HuH-7.5 (cell line): ENCODE measurements around the gene TAL1.
"Not testable (repeated sequence)": the region's sequence is repeated elsewhere in the genome, so short reads cannot be mapped to it uniquely, and the experiment has no call there.

ENCODE experiments used
- DNase-seq: peaks from one replicate; pipeline ENCODE4 v3.0.0; 2011; ENCODE audit warnings: low spot score

The TAL1 gene

DNA sequence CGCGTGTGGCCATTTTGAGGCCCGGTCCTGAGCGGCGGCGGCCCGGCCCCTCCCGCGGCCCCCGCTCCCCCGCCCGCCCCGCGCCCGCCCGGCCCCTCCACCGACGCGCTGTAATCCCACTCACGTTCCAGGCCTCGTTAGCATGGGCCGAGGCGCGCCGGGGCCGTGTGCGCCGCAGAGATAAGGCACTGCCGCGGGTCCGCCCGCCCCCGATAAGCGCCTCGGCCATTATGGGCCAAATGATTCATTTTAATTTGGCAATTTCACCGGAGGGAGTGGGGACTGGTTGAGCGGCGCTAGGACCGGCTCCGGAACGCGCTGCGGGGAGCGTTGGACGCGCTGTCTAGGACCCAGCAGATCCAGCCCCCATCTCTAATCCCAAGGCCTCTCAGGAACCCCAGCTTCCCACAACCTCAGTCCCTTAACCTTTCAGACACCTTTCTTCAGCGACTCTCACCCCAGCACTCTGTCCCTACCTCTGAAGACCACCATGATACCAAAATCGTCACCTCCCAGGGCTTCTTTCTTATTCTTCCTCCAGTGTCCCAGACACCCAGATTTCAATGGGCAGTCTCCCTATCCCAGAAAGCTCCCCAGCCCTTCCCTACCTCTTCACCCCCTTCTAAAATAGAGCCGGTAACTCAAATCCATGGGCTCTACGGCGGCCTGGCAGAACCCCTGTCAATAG is at the start of gene TAL1:
Gene TAL1, minus strand, starts transcription at position 39 of the 688 bp plus-strand sequence. CDS start 6,337 bp downstream, outside the sequence.
- no peak for DNase-seq

DNA sequence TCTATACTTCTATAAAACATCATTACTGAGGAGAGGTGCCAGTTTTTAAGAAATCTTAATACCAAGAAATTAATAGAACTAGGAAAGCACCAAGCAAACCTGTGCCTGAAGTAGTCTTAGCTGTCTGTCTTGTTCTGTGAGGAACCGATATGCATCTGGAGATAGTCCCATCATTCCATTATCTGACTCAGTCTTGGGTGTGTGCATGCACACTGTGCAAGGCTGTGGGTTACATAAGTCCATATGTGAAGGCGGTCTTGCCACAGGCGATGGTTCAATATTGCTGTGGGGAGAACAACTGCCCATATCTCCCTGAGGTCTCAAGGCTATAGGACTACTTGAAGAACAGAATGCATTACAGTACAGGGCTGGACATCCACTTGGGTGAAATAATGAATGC is 48.1 kb upstream of the TAL1 start:
- DNase-seq = no peak

DNA sequence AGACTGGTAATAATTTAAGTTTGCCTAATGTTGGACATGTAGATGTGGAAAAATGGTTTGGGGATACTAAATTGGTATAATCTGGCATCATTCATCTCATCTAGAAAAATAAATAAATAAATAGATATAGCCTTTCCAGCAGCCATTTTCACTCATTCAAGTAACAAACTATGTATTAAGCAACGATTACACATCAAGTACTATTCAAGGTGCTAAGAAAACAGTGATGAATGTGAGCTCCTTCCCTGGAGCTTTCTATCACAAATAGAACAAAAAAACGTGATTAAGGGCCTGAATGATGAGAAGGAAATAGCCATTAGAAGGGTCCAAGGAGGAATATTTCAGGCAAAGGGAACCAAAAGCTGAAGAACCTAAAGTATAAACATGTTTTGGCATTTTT is 44.8 kb upstream of the TAL1 start:
- no peak for DNase-seq

DNA sequence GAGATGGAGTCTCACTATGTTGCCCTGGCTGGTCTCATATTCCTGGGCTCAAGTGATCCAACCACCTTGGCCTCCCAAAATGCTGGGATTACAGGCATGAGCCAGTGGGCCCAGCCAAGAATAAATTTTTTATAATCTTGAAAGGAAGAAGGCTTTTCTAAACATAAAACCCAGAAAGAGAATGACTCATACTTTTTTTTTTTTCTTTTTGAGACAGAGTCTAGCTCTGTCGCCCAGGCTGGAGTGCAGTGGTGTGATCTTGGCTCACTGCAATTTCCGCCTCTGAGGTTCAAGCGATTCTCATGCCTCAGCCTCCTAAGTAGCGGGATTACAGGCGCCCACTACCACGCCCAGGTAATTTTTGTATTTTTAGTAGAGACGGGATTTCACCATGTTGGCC is 43.8 kb upstream of the TAL1 start:
- not testable (repeated sequence) for DNase-seq

DNA sequence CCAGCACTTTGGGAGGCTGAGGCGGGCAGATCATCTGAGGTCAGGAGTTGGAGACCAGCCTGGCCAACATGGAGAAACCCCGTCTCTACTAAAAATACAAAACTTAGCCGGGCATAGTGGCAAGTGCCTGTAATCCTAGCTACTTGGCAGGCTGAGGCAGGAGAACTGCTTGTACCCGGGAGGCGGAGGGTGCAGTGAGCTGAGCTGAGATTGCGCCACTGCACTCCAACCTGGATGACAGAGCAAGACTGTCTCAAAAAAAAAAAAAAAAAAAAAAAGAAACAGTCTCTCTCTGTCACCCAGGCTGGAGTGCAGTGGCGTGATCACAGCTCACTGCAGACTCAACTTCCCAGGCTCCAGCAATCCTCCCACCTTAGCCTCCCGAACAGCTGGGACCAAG is 33.5 kb upstream of the TAL1 start:
- DNase-seq = not testable (repeated sequence)

DNA sequence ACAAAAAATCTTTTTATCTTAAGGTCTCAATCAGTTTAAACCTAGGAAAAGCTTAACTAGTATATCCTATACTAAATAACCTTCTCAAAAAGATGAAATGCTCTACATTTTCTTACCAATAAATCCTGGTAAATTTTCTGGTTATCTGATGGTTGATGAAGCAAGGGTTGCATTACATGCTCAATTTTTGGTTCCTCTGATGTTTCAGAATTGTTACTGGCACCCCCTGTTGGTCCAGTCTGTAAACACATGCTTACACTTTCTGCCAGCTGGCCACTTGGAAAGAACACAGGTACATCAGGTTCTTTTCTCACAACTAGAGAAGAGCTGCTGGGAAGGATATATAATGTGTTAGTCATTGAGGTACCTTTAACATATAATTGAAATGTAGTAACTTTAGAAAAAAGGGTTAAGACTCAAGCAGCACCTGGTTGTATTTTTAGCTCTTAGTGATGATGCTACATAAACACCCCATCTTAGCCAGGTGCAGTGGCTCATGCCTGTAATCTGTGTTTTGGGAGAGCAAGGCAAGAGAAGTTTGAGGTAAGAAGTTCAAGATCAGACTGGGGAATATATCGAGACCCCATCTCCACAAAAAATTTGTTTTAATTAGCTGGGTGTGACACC is 30.9 kb upstream of the TAL1 start:
- DNase-seq = peak; percentile 22

DNA sequence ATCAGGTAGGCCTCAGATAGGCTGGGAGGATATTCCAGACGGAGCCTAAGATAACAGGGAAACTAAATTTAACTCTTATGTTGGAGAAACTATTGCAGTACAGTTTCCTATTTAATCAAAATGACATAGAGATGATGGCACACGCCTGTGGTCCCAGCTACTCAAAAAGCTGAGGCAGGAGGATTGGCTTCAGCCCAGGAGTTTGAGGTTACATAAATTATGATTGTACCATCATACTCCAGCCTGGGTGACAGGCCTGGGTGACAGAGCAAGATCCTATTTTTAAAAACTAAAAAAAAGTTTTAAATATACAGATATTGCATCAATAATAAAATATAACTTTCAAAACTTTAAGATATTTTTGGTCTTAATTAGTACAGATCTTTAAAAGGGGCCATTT is 25.2 kb upstream of the TAL1 start:
- no peak for DNase-seq

DNA sequence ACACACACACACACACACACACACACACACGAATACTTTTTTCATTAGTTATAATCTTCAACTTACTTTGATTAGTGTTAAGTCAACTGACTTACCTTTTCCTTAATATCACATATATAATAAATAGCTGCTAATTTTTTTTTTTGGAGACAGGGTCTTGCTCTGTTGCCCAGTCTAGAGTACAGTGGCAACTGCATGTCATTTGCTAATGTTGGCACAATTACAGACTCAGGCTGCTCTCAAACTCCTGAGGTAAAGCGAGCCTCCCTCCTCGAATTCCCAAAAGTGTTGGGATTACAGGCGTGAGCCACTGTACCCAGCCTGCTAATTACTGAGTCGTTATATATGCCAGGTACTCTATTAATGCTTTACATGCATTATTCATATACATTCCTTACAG is 20.8 kb upstream of the TAL1 start:
- no peak for DNase-seq

DNA sequence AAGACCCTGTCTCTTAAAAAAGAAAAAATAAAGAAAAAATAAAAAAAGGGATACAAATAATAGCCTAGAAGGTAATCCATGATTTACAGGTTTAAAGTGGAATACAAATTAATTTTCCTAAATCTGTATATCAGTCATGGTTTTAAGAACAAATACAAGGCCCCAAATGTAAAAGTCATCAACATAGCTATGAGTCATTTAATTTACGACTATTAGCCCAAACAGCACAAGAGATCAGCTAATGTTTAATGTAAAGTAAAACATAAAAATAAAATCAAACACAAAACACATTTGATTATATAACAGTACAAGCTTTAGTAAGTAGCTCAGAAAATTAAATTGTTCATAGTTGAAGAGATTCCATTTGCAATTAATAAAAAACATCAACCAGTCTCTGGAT is 20.3 kb upstream of the TAL1 start:
- DNase-seq = no peak

DNA sequence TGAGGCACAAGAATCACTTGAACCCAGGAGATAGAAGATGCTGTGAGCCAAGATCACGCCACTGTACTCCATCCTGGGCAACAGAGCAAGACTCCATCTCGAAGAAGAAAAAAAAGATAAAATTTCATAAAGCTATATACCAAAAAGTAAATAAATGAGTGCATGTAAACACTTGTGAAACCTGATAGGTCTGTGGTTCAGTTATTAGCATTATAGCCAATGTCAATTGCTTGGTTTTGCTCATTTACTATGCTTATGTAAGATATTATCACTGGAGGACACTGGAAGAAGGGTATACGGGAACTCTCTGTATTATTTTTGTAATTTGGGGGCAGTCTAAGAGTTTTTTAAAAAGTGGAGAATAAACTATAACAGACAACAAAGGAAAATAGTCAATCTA is 17.7 kb upstream of the TAL1 start:
- DNase-seq = no peak

DNA sequence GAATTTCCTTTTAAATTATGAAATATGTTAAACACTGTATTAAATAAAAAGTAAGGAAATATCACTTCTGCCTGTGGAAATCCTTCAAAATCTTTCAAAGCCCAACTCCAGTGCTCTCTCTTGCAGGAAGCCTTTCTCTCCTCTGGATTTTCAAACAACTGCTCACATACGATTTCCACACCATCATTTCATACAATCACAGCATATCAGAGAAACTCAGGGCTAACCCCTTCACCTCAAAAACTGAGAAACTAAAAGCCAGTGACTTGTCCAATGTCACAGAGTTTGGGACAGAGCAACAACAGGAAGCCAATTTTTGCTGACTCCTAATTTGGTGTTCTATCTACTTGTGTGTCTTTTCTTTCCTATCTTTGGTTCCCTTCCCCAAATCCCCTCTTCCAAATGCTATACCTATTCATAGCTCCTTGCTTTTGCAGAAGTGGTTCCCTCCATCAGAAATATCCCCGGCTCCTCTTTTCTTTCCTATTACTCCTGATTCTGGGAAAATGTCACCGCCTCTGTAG is 12.4 kb upstream of the TAL1 start:
- no peak for DNase-seq

DNA sequence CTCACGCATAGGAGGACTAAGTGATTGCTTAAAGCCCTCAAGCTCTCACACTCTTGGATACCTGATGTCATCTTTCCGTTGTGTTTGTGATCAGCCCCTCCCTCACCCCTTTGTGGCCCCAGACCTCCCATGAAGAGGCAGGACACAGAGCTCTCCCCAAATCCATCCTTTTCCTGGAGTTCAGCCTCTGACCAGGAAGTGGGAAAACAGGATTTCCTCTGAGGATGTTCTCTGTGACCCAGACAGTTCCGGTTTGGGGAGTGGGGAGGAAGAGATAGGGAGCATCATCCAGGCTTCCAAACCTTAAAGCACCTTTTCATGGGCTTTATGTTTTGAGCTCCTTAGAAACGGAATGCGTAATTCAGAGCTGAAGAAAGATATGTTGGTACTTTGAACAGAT is 11.9 kb upstream of the TAL1 start:
- DNase-seq = no peak

DNA sequence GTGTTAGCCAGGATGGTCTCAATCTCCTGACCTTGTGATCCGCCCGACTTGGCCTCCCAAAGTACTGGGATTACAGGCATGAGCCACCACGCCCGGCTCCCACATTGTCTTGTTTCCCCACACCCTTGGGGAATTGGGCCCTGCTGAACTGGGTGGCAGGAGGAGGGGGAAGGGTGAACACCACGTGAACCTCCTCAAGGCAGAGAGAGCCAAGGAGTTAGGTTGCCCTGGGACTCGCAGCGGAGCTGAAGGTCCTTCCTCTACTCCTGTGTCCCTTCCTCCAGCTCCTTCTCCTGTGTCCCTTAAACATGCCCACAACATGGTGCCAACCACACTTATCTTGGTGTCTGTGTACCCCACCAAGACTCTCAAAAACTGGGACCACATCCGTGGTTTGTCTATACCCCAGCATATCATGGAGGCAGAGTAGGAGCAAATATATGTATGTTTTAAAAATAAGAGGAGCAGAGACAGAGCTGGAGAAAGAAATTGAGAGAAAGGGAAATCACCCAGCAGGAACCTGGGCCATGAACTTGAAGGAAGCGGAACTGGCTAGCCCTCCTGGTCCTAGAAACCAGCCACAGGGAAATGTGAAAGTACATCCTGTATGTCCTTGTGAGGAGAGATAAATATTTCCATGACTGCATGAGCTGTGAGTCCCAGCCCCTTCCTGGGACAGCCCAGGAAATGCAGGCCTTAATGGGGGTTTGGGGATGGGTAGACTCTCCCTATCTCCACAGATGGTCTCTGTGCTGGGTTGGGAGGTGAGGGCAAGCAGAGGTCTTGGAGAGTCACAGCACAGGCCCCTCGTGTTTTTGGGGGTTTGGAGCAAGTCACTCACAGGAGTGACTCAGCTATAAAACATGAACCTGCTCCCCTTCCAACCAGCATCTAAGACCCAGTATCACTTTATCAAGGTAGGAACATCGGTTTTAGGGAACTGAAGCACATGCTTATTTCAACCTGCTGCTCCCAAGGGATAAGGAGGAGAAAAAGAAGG is 9.4 kb upstream of the TAL1 start:
- DNase-seq = no peak

DNA sequence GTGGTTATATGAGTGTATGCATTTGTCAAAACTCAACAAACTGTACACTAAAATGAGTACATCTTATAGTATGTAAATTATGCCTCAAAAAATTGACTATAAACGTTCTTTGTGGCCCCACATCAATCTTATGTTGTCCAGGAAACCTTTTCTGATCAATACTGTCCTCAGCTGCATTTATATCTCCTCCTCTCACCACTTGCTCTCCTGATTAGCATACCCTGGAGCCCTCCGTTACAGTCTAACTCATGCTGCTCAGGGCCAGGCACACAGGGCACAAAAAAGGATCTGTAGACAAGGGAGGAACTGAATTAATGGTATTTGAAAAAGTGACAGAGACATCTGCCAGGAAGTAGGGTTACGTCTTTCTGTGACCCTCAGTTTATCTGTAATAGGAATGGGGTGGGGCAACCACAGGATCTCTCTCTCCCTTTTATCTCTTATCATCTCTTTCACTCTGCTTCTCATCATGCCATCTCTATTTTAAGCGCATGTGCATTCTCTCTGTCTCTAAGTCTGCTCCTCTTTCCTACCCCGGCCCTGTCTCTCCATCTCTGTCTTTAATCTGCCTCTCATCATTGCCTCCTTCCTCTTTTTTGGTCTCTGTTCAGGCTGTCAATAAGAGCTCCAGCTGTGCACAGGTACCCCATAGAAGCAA is 7.0 kb upstream of the TAL1 start:
- no peak for DNase-seq

DNA sequence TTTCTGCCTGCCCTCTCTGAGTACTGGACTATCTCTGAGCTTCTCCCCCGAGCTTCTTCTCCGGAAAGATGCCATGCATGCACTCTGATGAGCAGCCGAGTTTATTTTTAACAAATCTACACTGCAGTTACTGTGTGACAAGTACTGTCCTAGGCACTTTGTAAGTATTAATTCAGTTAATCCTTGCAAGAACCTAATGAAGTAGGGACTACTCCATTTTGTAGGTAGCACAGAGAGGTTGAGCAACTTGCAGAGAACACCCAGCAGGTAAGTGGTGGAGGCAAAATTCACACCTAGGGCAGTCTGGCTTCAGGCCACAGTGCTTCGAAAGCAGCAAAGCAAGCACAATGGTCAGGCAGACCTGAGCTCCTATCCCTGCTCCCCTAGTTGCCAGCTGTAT is 3.8 kb upstream of the TAL1 start:
- no peak for DNase-seq

DNA sequence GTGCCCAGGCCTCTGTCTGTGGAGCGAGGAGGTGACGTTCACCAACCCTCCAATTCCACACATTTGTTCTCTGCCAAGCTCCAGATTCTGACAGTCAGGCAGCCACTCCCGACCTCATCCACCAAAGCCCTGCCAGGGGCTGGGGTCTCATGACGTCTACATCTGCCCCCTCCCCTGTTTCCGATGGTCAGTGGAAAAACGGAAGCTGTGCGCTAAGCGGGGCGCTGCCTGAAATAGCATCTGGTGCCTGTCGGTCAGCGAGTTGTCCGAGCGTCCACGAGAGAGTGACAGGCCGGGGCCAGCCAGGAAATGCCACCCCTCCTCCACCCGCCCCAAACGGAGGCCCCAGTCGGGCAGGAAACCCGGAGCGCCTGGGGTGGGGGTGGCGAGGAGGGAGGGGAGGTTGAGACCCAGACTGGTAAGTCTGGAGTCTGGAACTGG is 3.2 kb upstream of the TAL1 start:
- DNase-seq = no peak

DNA sequence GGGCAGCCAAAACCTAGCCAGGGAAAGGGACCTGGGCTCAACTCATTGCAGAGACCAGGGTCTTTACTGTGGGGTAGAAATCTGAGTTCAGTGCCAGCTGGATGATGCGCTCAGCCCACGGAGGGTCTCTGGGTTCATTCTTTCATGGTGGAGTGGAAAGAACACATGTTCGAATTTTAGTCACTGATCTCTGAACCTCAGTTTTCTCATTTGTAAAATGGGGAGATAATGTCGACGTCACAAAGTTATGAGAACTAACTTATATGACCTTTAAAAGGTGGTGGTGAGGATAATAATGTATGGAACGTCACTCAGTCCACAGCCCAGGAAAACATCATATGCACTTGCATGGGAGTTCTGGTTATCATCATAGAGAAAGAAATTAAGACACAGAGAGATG is 1.2 kb upstream of the TAL1 start:
- no peak for DNase-seq

DNA sequence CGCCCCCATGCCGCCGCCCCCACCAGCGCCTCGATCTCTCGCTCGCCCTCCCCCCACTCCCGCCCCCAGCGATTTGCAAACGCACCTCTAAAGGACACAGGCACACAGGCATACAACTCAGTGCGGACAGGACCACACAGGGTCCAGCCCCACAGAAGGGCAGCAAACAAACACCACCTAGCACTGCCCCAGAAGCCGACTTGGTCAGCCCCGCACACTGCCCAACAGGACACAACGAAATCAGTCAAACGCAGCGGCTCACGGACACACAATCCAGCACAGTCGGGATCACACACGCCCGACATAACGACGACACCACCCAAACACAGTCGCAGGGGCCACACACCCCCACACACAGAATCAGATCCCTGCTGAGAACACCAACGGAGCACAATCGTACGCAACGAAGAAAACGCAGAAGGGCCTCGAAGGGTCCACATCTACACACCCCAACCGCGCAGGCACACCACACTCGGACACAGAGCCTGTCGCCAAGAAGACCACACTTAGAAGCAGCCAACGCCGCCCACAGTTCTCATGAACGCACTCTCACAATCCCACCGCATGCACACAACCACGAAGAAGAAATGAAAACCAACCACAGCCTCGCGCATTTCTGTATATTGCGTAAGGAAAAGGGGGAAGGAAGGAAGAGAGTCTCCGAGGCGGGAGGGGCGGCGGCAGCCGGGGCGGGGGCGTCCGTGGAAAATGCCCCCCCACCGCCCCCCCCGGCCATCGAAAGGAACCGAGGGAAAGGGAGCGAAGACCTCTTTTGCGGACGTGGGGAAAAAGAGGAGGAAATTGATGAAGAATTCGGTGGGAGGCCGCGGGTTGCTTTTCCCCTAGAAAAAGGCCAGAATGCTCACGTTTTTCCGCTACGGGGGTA is 481 bp downstream of the TAL1 start:
- DNase-seq = no peak

DNA sequence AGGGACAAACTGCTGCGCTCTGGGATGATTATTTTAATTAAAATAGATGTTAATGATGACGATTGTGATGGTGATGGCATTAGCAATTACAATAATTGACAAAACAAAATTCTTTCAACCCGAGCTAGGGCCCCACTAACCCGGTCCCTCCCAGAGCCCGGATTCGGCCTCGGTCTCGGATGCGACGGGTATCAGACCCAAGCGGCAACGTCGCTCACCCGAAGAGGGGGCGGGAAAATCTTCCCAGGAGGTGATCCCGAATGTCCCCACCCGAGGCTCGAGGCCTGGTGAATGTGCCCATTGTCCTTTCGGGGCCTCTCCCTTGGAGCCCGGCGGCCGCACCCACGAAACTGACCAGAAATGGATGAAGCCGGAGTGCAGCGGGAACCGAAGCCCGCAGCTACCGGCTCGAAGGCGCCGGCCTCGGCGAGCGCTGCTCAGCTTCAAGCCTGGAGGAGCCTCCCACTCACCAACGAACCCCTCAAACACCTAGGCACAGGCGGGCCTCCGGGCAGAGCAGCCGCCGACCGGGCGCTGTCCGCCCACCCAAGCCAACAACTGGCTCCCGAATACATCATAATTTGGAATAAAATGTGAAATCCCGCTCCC is 1.2 kb downstream of the TAL1 start:
- DNase-seq = no peak

DNA sequence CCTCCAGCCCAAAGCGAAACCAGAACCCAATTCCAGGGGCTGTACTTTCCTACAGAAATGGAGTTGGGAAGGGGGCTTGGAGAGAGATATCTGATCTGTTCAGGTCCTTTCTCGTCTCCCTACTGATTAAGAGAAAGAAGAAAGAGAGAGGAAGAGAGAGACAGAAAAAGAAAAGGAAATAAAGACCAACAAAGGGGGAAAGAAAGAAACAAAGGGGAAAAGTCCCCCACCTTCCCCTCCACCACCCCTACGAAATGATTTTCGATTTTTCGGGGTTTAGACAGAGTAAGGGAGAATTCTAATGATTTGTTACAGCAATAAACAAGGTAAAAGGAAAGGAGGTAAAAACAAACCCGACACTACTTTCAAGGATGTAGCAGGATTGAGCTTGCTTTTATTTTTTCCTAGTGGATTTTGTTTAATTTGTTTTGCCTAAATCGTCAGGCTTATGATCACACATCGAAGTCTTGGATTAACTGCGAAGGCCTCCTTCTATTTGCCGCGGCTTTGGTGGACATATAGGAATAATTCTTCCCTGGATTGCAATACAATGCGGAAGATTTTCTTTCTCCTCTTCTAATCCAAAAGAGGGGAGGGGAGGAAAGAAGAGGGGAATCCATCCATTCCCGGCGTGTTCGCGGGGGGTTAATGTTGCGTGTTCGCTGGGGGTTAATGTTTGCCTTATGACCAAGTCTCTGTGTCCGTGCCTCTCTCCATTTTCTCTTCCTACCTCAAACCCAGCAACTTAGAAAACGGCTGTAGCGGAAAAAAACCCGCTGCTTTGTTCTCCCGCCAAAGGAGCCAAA is 1.9 kb downstream of the TAL1 start:
- DNase-seq = no peak
